ENCODE results near the gene TMEM42. TPM values are rescaled to one million over a fixed set of nuclear protein-coding genes. Genes with fewer than 3 reads are reported as not detected.

The TMEM42 gene
- total and polyA plus RNA-seq, 2 of the 13 experiments (the other 11 are each of a cell fraction or from before 2014, with no cell fraction given) = 5.5 to 24.5 TPM

- TF ChIP-seq ZNF687 (CRISPR knock-in tag; IDR thresholded peaks at IDR 0.05) (peak; percentile 95), ZBTB33 (CRISPR knock-in tag; IDR thresholded peaks at IDR 0.05) (peak; percentile 65; the same call in 1 of the 2 replicates), CEBPB (IDR thresholded peaks at IDR 0.05; ENCODE audit: borderline replicate concordance, low read depth, low read length) (no peak), FOSL1 (CRISPR knock-in tag; IDR thresholded peaks at IDR 0.05; ENCODE audit: borderline replicate concordance) (no peak), RXRA (CRISPR knock-in tag; IDR thresholded peaks at IDR 0.05) (peak; percentile 35; the same call in 1 of the 2 replicates), FLYWCH1 (CRISPR knock-in tag; IDR thresholded peaks at IDR 0.05) (no peak), THRA (CRISPR knock-in tag; IDR thresholded peaks at IDR 0.05; ENCODE audit: borderline replicate concordance) (no peak), HMG20A (CRISPR knock-in tag; IDR thresholded peaks at IDR 0.05; ENCODE audit: borderline replicate concordance) (no peak), PRDM10 (CRISPR knock-in tag; IDR thresholded peaks at IDR 0.05; ENCODE audit: low read depth) (no peak), ZFX (CRISPR knock-in tag; IDR thresholded peaks at IDR 0.05; ENCODE audit: low read depth) (peak; percentile 94), ZNF441 (CRISPR knock-in tag; IDR thresholded peaks at IDR 0.05; ENCODE audit: borderline replicate concordance) (no peak), ZNF788 (CRISPR knock-in tag; IDR thresholded peaks at IDR 0.05; ENCODE audit: borderline replicate concordance) (peak; percentile 39; the same call in 1 of the 2 replicates), MXD1 (CRISPR knock-in tag; IDR thresholded peaks at IDR 0.05) (peak; percentile 57), ZNF513 (CRISPR knock-in tag; conservative IDR thresholded peaks at IDR 0.05) (no peak; the same call in 1 of the 2 replicates)
Observed at GRCh38 chr3:44861412-44862225, at the start of gene TMEM42 (continued).
